WTC11 (cell line): ENCODE results near the gene KCNG4. TPM values are rescaled to one million over a fixed set of nuclear protein-coding genes. Genes with fewer than 3 reads are reported as not detected.

Experiments
- ATAC-seq: fragments of 200-7000 bp; cut with Tn5 transposase; 2 replicates; pipeline ENCODE4 v1.10.0; 2021; ENCODE audit warnings: mild to moderate bottlenecking, moderate library complexity
- CTCF ChIA-PET: fragments of 300-600 bp; sonication (Branson Sonifier 250); formaldehyde crosslinking; loops from one replicate; lab custom pipeline; 2021; ENCODE audit warnings: antibody characterized with exemption; lab: Charles Lee
- POLR2A ChIA-PET: fragments of 350-600 bp; sonication (Branson Sonifier 250); formaldehyde crosslinking; loops from one replicate; lab custom pipeline; 2021; ENCODE audit warnings: antibody characterized with exemption; lab: Charles Lee
- DNase-seq: peaks from one replicate; pipeline ENCODE4 v3.0.0; 2021; ENCODE audit warnings: low spot score
- H3K27ac Mint-ChIP-seq: 2 replicates; pipeline ENCODE4 v1.8.0; 2021; ENCODE audit warnings: mixed read lengths
- H3K27me3 Mint-ChIP-seq: 2 replicates; pipeline ENCODE4 v1.8.0; 2021; ENCODE audit warnings: low read depth, mild to moderate bottlenecking, moderate library complexity, mixed read lengths
- H3K36me3 Mint-ChIP-seq: 2 replicates; pipeline ENCODE4 v1.8.0; 2021; ENCODE audit warnings: mixed read lengths
- H3K4me1 Mint-ChIP-seq: 2 replicates; pipeline ENCODE4 v1.8.0; 2022; ENCODE audit warnings: mixed read lengths
- H3K4me3 Mint-ChIP-seq: 2 replicates; pipeline ENCODE4 v1.8.0; 2021; ENCODE audit warnings: mild to moderate bottlenecking, moderate library complexity, mixed read lengths
- H3K9me3 Mint-ChIP-seq: 2 replicates; pipeline ENCODE4 v1.8.0; 2021; ENCODE audit warnings: mixed read lengths
- ATF1 ChIP-seq: sonication (generic); formaldehyde crosslinking; IDR thresholded peaks from 2 replicates; pipeline ENCODE4 v1.8.1; 2023; ENCODE audit warnings: mild to moderate bottlenecking, moderate library complexity, missing genetic modification reagents
- CTCF ChIP-seq: fragments of 200-600 bp; IDR thresholded peaks from 2 replicates; pipeline ENCODE4 v1.8.0; 2022; ENCODE audit warnings: antibody characterized with exemption
- GABPB1 ChIP-seq: sonication (generic); formaldehyde crosslinking; IDR thresholded peaks from 2 replicates; pipeline ENCODE4 v1.8.1; 2023; ENCODE audit warnings: mild to moderate bottlenecking, missing genetic modification reagents
- MXD4 ChIP-seq: fragments of 250-450 bp; sonication (Bioruptor Pico); IDR thresholded peaks from 2 replicates; pipeline ENCODE4 v1.8.0; 2021; ENCODE audit warnings: mild to moderate bottlenecking, moderate library complexity, borderline replicate concordance
- MYBL2 ChIP-seq: sonication (generic); formaldehyde crosslinking; IDR thresholded peaks from 2 replicates; pipeline ENCODE4 v1.8.1; 2023; ENCODE audit warnings: mild to moderate bottlenecking, moderate library complexity, missing genetic modification reagents
- NFYB ChIP-seq: sonication (generic); formaldehyde crosslinking; conservative IDR thresholded peaks from 2 replicates; pipeline ENCODE4 v1.8.0; 2022; ENCODE audit warnings: low read depth, missing genetic modification reagents
- RELA ChIP-seq: sonication (generic); formaldehyde crosslinking; IDR thresholded peaks from 2 replicates; pipeline ENCODE4 v1.8.1; 2022; ENCODE audit warnings: missing genetic modification reagents, mild to moderate bottlenecking, borderline replicate concordance
- SMAD3 ChIP-seq: sonication (generic); formaldehyde crosslinking; IDR thresholded peaks from 2 replicates; pipeline ENCODE4 v1.8.0; 2022; ENCODE audit warnings: missing genetic modification reagents, mild to moderate bottlenecking, borderline replicate concordance
- TP53 ChIP-seq: sonication (generic); formaldehyde crosslinking; IDR thresholded peaks from 2 replicates; pipeline ENCODE4 v1.8.1; 2023; ENCODE audit warnings: mild to moderate bottlenecking, missing genetic modification reagents
- ZMAT4 ChIP-seq: fragments of 250-450 bp; sonication (Bioruptor Pico); IDR thresholded peaks from 2 replicates; pipeline ENCODE4 v1.9.0; 2021; ENCODE audit warnings: mild to moderate bottlenecking
- ZNF281 ChIP-seq: sonication (generic); formaldehyde crosslinking; IDR thresholded peaks from 2 replicates; pipeline ENCODE4 v1.8.0; 2023; ENCODE audit warnings: mild to moderate bottlenecking, missing genetic modification reagents
- total RNA-seq: library from RNA; stranded (reverse); gene quantifications from 3 replicates; pipeline ENCODE4 v1.2.3, GENCODE V29; 2021

Gene KCNG4
- total RNA-seq, 1 experiment from 2014 or later, result not detected

- CTCF ChIA-PET, result interaction anchor here (0.7 to 3.3 kb wide), 4 partner anchors 21 to 35 kb away, joined by 3 to 29 read pairs (median 4); no protein-coding TSS in a partner anchor
- no peak for DNase-seq
- Mint-ChIP-seq H3K27ac (no peak overlapping the region), H3K9me3 (no peaks in the 10 kb centered on the region), H3K36me3 (no peaks in the 10 kb centered on the region), H3K27me3 (peaks cover 2% of the 10 kb centered on the region; the same call in 1 of the 2 replicates), H3K4me3 (no peak overlapping the region), H3K4me1 (peaks cover 20% of the 10 kb centered on the region)
- POLR2A ChIA-PET, result no interaction called here
- ATAC-seq, result peak; percentile 50
- TF ChIP-seq ZMAT4 (CRISPR knock-in tag), result no peak
- TF ChIP-seq ZNF281 (CRISPR knock-in tag), result peak; percentile 59; the same call in 1 of the 2 replicates
Observed at GRCh38 chr16:84278968-84279367, 39.2 kb upstream of the KCNG4 start.

GRCh38 chr16:84278333-84278732 is 38.5 kb upstream of the KCNG4 start:
- ATAC-seq (no peak), DNase-seq (no peak)
- H3K9me3 Mint-ChIP-seq, result no peaks in the 10 kb centered on the region
- peaks cover 14% of the 10 kb centered on the region for H3K4me1 Mint-ChIP-seq
- ChIA-PET POLR2A (no interaction called here), CTCF (interaction anchor here (1.5 to 3.3 kb wide), 3 partner anchors 22 to 74 kb away, joined by 3 to 29 read pairs (median 17); no protein-coding TSS in a partner anchor)
- TF ChIP-seq NFYB (CRISPR knock-in tag) (no peak), SMAD3 (no peak), MXD4 (CRISPR knock-in tag) (no peak), RELA (no peak)
- no peaks in the 10 kb centered on the region; the same call in 1 of the 2 replicates for H3K27me3 Mint-ChIP-seq
- no peak overlapping the region for H3K27ac Mint-ChIP-seq
- no peaks in the 10 kb centered on the region for H3K36me3 Mint-ChIP-seq
- H3K4me3 Mint-ChIP-seq, result no peak overlapping the region

- Mint-ChIP-seq H3K4me3 (no peak overlapping the region), H3K27ac (no peak overlapping the region)
- peak; percentile 79 for ATAC-seq
- no peak for TF ChIP-seq MYBL2 (CRISPR knock-in tag)
- TF ChIP-seq CTCF, result peak; percentile 93
- TF ChIP-seq, all 79 proteins: peak for 1
- H3K4me1 Mint-ChIP-seq, result peaks cover 10% of the 10 kb centered on the region
- H3K27me3 Mint-ChIP-seq, result no peaks in the 10 kb centered on the region; the same call in 1 of the 2 replicates
- POLR2A ChIA-PET, result interaction anchor here (0.6 to 1.3 kb wide), 2 partner anchors 31 to 511 kb away, joined by 3 read pairs; no protein-coding TSS in a partner anchor
- H3K36me3 Mint-ChIP-seq, result no peaks in the 10 kb centered on the region
- no peaks in the 10 kb centered on the region for H3K9me3 Mint-ChIP-seq
- peak; percentile 83 for DNase-seq
- CTCF ChIA-PET, result interaction anchor here (0.5 to 4.0 kb wide), 40 partner anchors 10 to 449 kb away, joined by 3 to 86 read pairs (median 4); partner anchors contain the start of genes ATP2C2 and TAF1C
Observed at GRCh38 chr16:84277244-84277823, 37.5 kb upstream of the KCNG4 start.

GRCh38 chr16:84275585-84276151 is 35.9 kb upstream of the KCNG4 start:
- H3K36me3 Mint-ChIP-seq, result no peaks in the 10 kb centered on the region
- DNase-seq, result no peak
- TF ChIP-seq NFYB (CRISPR knock-in tag) (no peak), ATF1 (CRISPR knock-in tag) (no peak), CTCF (no peak), GABPB1 (no peak), TP53 (CRISPR knock-in tag) (no peak)
- TF ChIP-seq, all 79 proteins: peak for 0
- ChIA-PET CTCF (interaction anchor here (1.4 to 4.0 kb wide), 3 partner anchors 32 to 91 kb away, joined by 5 to 86 read pairs (median 6); no protein-coding TSS in a partner anchor), POLR2A (no interaction called here)
- Mint-ChIP-seq H3K27ac (no peak overlapping the region), H3K4me1 (peaks cover 10% of the 10 kb centered on the region), H3K27me3 (no peaks in the 10 kb centered on the region; the same call in 1 of the 2 replicates), H3K9me3 (no peaks in the 10 kb centered on the region), H3K4me3 (no peak overlapping the region)
- ATAC-seq, result no peak
